Peyer's patch (tissue), 4 donors: ENCODE results near the gene CGA. TPM values are rescaled to one million over a fixed set of nuclear protein-coding genes. Genes with fewer than 3 reads are reported as not detected.

Source experiments
- DNase-seq, 3 donors: peaks; one replicate each; pipeline ENCODE4 v3.0.0-alpha.2; 2017 to 2019
- H3K27ac ChIP-seq, 4 donors: fragments of 200-600 bp; sonication (generic); one replicate each; pipeline ENCODE4 v1.5.1; 2016 to 2019
- H3K27me3 ChIP-seq, 2 donors: fragments of 200-600 bp; sonication (generic); one replicate each; pipeline ENCODE4 v1.5.1; 2019
- H3K36me3 ChIP-seq, 3 donors: fragments of 200-600 bp; sonication (generic); one replicate each; pipeline ENCODE4 v1.5.1; 2016 to 2019
- H3K4me1 ChIP-seq, 4 donors: fragments of 200-600 bp; sonication (generic); one replicate each; pipeline ENCODE4 v1.5.1; 2016 to 2019
- H3K4me3 ChIP-seq, 4 donors: fragments of 200-600 bp; sonication (generic); 1 replicate in 3 of 4; 2 replicates in 1 of 4; pipeline ENCODE4 v1.5.1; 2016 to 2019; ENCODE audit warnings: mild to moderate bottlenecking in 1 of 4
- H3K9me3 ChIP-seq, 4 donors: fragments of 200-600 bp; sonication (generic); one replicate each; pipeline ENCODE4 v1.5.1; 2016 to 2019; ENCODE audit warnings: mild to moderate bottlenecking in 1 of 4
- CTCF ChIP-seq, 6 experiments: fragments of 450-650 bp in 4 of 6; fragments of 200-600 bp in 2 of 6; sonication (generic) in 1 of 6; IDR thresholded peaks; one replicate each; pipeline ENCODE4 v1.5.1; 2017 to 2019; ENCODE audit warnings: antibody characterized with exemption in 6 of 6, mild to moderate bottlenecking in 3 of 6, moderate library complexity in 1 of 6
- POLR2A ChIP-seq, 2 donors: fragments of 450-650 bp; IDR thresholded peaks; one replicate each; pipeline ENCODE4 v1.5.1; 2017; ENCODE audit warnings: antibody characterized with exemption in 2 of 2, mild to moderate bottlenecking in 2 of 2, moderate library complexity in 2 of 2
- total RNA-seq, 4 donors: library from RNA; depleted of rRNA; stranded (reverse); fragments of >200 nt; gene quantifications; one replicate each; pipeline ENCODE4 v1.1.0, GENCODE V29; 2016

The CGA gene
- total RNA-seq, 4 donors from 2014 or later: not detected

- Histone ChIP-seq H3K4me3 (no peak overlapping the region), H3K9me3 (no peaks in the 10 kb centered on the region), H3K27ac (no peak overlapping the region), H3K4me1 (no peaks in the 10 kb centered on the region), H3K36me3 (no peaks in the 10 kb centered on the region), H3K27me3 (no peaks in the 10 kb centered on the region)
- DNase-seq: no peak
- no peak for TF ChIP-seq CTCF (IDR thresholded peaks at IDR 0.05)
- no peak for TF ChIP-seq POLR2A (IDR thresholded peaks at IDR 0.05)
Measured at GRCh38 chr6:87100216-87100615, 5.3 kb upstream of the CGA start.

GRCh38 chr6:87099472-87099871 lies 4.6 kb upstream of the CGA start:
- DNase-seq: no peak
- TF ChIP-seq POLR2A (IDR thresholded peaks at IDR 0.05): no peak
- no peak for TF ChIP-seq CTCF (IDR thresholded peaks at IDR 0.05)

DNA sequence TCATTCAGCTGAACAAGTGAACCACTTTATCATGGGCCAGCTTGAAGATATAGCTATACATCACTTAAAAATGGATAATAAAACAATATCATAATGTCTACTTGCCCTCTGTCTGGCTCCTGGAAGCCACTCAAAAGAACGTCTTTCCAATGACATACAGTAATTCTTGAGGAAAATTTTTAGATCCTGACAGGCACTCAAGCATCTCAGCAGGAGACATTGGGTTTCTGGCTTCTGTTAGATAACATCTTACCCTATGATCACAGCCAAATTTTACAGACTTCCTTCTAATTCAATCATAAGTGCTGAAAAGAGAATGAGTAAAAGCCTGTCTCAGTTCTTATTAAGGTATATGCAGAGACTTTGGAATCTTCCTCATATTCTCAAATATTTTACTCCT lies 330 bp downstream of the CGA start:
- H3K4me1 ChIP-seq: no peaks in the 10 kb centered on the region
- no peak overlapping the region for H3K4me3 ChIP-seq
- H3K27me3 ChIP-seq: no peaks in the 10 kb centered on the region
- DNase-seq: no peak
- no peaks in the 10 kb centered on the region for H3K36me3 ChIP-seq
- TF ChIP-seq POLR2A (IDR thresholded peaks at IDR 0.05) (no peak), CTCF (IDR thresholded peaks at IDR 0.05) (no peak)
- H3K27ac ChIP-seq: no peak overlapping the region
- no peaks in the 10 kb centered on the region for H3K9me3 ChIP-seq

More at GRCh38 chr6:87099472-87099871, 4.6 kb upstream of the CGA start:
- Histone ChIP-seq H3K9me3 (no peaks in the 10 kb centered on the region), H3K27ac (no peak overlapping the region), H3K4me3 (no peak overlapping the region), H3K27me3 (no peaks in the 10 kb centered on the region), H3K36me3 (no peaks in the 10 kb centered on the region), H3K4me1 (no peaks in the 10 kb centered on the region)

DNA sequence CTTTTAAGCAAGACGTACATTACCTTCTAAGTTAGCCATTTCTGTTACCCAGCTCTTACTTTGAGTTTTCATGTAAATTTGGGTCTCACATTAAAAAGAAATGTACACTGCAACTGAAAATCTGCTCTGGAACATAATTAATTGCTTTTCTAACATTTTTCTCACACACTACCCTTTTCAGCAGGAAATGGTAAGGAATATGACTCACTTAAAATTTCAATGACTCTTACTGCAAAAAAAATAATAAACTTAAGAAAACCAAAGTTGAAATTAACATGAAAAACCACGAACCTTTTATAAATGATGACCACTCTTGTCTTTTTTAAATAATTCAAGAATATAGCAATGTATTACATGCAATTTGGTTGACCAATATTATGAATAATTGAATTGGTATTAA lies 1.3 kb downstream of the CGA start:
- no peak for DNase-seq
- Histone ChIP-seq H3K27me3 (no peaks in the 10 kb centered on the region), H3K27ac (no peak overlapping the region), H3K9me3 (no peaks in the 10 kb centered on the region), H3K36me3 (no peaks in the 10 kb centered on the region), H3K4me1 (no peaks in the 10 kb centered on the region), H3K4me3 (no peak overlapping the region)
- TF ChIP-seq POLR2A (IDR thresholded peaks at IDR 0.05): no peak
- no peak for TF ChIP-seq CTCF (IDR thresholded peaks at IDR 0.05)

DNA sequence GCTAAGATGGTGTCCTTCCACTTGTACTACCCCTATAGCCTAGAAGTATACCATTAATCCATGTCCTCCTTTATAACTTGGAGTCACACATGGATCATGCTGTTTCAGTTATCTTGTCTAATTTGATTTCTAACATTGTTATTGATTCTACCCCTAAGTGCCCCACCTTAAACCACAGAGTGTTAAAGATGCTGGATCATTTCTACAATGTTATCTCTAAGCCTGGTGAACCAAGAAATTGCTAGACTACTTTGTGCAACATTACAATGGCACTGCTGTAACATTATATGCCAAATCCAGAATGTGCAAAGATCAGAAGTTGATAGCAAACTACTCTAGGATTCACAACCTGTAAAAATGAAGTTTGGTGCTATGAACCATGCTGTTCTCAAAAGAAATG lies 1.7 kb downstream of the CGA start:
- no peaks in the 10 kb centered on the region for H3K36me3 ChIP-seq
- no peaks in the 10 kb centered on the region for H3K27me3 ChIP-seq
- no peaks in the 10 kb centered on the region for H3K4me1 ChIP-seq
- no peak overlapping the region for H3K4me3 ChIP-seq
- H3K9me3 ChIP-seq: no peaks in the 10 kb centered on the region
- DNase-seq: no peak
- TF ChIP-seq CTCF (IDR thresholded peaks at IDR 0.05) (no peak), POLR2A (IDR thresholded peaks at IDR 0.05) (no peak)
- no peak overlapping the region for H3K27ac ChIP-seq

DNA sequence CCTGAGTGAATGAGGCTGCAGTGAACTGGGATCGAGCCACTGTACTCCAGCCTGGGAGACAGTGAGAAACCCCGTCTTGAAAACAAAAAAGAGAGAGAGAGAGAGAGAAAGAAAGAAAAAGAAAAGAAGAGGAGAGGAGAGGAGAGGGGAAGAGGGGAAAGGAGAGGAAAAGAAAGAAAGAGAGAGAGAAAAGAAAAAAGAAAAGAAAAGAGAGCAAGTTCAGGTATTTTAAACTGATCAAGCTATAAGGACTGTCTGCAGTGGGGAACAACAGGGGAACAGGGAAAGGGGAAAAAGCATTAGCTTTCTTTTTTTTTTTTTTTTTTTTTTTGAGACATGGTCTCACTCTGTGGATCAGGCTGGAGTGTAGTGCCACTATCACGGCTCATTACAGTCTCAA lies 2.5 kb downstream of the CGA start:
- H3K4me1 ChIP-seq: no peaks in the 10 kb centered on the region
- H3K27me3 ChIP-seq: no peaks in the 10 kb centered on the region
- no peak for TF ChIP-seq POLR2A (IDR thresholded peaks at IDR 0.05)
- no peak for TF ChIP-seq CTCF (IDR thresholded peaks at IDR 0.05)
- no peak overlapping the region for H3K4me3 ChIP-seq
- no peaks in the 10 kb centered on the region for H3K36me3 ChIP-seq
- no peak for DNase-seq
- no peaks in the 10 kb centered on the region for H3K9me3 ChIP-seq
- H3K27ac ChIP-seq: no peak overlapping the region
